Stimulated activated naive CD8-positive, alpha-beta T cell treated with anti-CD3 and anti-CD28 coated beads, Interleukin-15, Interleukin-2, amounts not matched to agents 100 ng/mL and 50 ng/mL, for 24 hours (primary cell): ENCODE measurements around the gene DHRS3.
A peak's percentile ranks its signal among the peaks of the same experiment; 100 is the strongest.

Experiments used
- H3K27ac Mint-ChIP-seq: one replicate; pipeline ENCODE4 v1.8.0; 2021; ENCODE audit warnings: mild to moderate bottlenecking, mixed read lengths
- H3K27me3 Mint-ChIP-seq: one replicate; pipeline ENCODE4 v1.8.0; 2021; ENCODE audit warnings: mixed read lengths
- H3K36me3 Mint-ChIP-seq: one replicate; pipeline ENCODE4 v1.8.0; 2021; ENCODE audit warnings: low read depth, mixed read lengths
- H3K4me1 Mint-ChIP-seq: one replicate; pipeline ENCODE4 v1.8.0; 2021; ENCODE audit warnings: low read depth, mixed read lengths
- H3K4me3 Mint-ChIP-seq: one replicate; pipeline ENCODE4 v1.8.0; 2021; ENCODE audit warnings: mild to moderate bottlenecking, mixed read lengths
- H3K9me3 Mint-ChIP-seq: one replicate; pipeline ENCODE4 v1.8.0; 2021; ENCODE audit warnings: mixed read lengths

DHRS3 gene

DNA sequence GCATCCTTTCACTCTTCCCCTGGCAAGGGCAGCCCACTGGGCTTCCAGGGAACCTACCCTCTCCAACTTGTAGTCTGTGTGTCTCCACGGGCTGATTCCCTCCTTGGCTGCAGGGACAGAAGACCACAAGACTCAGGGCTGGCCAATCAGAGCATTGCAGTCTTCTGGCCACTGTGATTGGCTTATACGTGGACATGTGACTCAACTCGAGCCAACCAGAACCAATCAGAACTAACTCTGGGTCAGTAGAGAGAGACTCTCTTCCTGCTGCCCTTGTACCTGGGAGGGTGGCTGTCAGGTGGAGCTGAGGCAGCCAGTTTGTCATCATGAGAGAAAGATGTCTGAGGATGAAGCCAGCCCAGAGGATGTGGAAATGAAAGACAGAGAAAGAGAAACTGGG lies 64.0 kb downstream of the DHRS3 start:
- H3K36me3 Mint-ChIP-seq = no peaks in the 10 kb centered on the region
- H3K4me1 Mint-ChIP-seq = peaks cover 8% of the 10 kb centered on the region
- H3K9me3 Mint-ChIP-seq = no peaks in the 10 kb centered on the region
- no peak overlapping the region for H3K4me3 Mint-ChIP-seq
- no peaks in the 10 kb centered on the region for H3K27me3 Mint-ChIP-seq
- no peak overlapping the region for H3K27ac Mint-ChIP-seq

- H3K4me1 Mint-ChIP-seq = peaks cover 8% of the 10 kb centered on the region
- H3K27ac Mint-ChIP-seq = no peak overlapping the region
- H3K27me3 Mint-ChIP-seq = no peaks in the 10 kb centered on the region
- H3K9me3 Mint-ChIP-seq = no peaks in the 10 kb centered on the region
- no peak overlapping the region for H3K4me3 Mint-ChIP-seq
- H3K36me3 Mint-ChIP-seq = no peaks in the 10 kb centered on the region
Measured at GRCh38 chr1:12552951-12553921, 64.8 kb downstream of the DHRS3 start.

DNA sequence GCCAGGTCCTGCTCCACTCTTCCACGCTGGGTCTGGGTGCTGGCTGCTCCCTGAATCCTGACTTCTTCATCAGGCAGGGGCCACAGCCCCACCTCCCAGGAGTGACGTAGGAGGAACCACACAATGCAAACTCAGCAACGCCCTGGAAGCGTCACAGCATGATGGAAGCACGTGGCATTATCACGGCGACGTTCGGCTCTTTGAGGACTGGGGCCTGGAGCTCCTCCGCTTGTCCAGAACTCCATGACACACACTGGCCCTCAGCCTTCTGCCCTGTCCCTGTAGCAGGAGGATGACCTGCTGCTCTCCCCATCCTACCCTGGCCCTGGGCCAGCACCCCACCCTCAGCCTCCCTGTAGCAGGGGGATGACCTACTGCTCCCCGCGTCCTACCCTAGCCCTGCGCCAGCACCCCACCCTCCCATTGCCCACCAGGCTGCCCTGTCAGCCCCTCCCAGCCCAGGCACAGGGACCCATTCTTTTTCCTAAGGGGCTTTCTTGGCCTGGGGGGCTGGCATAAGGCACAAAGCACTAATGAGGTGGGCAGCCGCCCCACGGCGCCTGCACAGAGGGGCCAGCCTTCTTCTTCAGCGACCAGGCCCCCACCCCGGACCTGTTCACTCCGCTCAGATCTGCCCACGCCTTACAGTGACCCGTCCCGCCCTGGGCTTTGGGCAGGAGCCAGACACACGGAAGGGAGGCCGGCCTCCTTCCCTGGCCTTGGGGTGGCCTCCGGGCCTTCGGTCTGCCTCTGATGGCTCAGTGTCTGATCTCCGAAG lies 65.7 kb downstream of the DHRS3 start:
- Mint-ChIP-seq H3K4me3 (no peak overlapping the region), H3K4me1 (peaks cover 8% of the 10 kb centered on the region), H3K36me3 (no peaks in the 10 kb centered on the region), H3K27ac (no peak overlapping the region), H3K27me3 (no peaks in the 10 kb centered on the region), H3K9me3 (no peaks in the 10 kb centered on the region)

GRCh38 chr1:12551584-12551983 lies 66.4 kb downstream of the DHRS3 start:
- no peaks in the 10 kb centered on the region for H3K27me3 Mint-ChIP-seq
- no peak overlapping the region for H3K27ac Mint-ChIP-seq
- H3K4me3 Mint-ChIP-seq = no peak overlapping the region
- H3K36me3 Mint-ChIP-seq = no peaks in the 10 kb centered on the region
- H3K9me3 Mint-ChIP-seq = no peaks in the 10 kb centered on the region
- peaks cover 8% of the 10 kb centered on the region for H3K4me1 Mint-ChIP-seq

DNA sequence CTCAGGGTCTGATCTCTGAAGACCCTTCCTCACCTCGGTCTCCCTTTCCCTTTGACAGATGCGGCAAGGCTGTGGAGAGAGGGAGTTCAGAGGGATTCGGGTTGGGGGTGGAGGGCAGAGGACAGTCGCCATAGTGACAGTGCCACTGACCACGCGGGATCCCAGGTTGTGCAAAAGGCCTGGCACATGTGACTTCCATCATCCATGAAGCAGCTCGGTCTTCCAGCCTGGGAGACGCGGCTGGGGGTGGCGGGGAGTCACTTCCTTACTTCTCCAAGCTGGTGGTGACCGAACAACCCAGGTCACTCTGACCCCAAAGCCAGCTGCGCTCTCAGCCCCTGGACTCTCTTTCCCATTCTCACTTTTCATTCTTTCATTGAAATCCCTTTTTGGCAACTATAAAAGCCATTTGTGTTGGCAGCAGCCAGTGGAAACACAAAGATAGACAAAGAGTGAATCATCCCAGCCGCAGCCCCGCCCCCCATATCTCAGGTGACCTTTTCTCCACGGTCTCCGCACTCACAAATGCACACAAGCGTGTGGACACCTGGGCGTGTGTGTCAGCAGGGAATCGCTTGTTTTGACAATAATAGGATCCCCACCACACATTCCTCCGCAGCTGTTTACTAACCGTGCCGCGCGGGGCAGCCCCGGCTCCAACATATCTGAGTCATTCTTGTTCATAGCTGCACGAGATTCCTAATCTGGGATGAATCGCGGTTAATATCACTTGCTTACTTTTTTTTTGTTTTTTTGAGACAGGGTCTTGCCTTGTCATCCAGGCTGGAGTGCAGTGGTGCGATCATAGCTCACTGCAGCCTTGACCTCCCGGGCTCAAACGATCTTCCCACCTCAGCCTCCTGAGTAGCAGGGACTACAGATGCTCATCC lies 68.3 kb downstream of the DHRS3 start:
- Mint-ChIP-seq H3K9me3 (no peaks in the 10 kb centered on the region), H3K36me3 (no peaks in the 10 kb centered on the region), H3K27me3 (no peaks in the 10 kb centered on the region), H3K27ac (peak overlapping the region; percentile 5), H3K4me1 (peaks cover 14% of the 10 kb centered on the region), H3K4me3 (no peak overlapping the region)

DNA sequence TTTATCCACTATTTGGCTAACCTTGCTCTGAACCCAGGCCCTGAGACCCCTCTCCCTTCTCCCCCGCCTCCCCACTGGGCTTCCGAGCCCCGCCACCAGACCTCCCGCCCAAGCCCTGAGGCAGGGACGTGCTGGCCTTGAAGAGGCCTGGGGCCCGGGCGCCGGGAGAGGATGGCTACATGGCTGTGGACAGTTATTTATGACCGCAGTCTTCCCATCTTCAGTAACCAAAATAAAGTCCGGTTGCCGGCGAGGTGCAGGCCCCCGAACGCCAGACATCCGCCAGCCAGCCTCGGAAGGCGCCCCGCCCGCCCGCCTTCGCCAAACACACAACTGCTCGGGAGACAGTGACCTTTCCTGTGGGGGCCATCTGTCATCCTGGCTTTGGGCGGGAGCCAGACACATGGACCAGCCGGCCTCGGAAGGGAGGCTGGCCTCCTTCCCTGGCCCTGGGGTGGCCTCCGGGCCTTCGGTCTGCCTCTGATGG lies 69.0 kb downstream of the DHRS3 start:
- no peaks in the 10 kb centered on the region for H3K9me3 Mint-ChIP-seq
- no peaks in the 10 kb centered on the region for H3K27me3 Mint-ChIP-seq
- no peak overlapping the region for H3K4me3 Mint-ChIP-seq
- no peak overlapping the region for H3K27ac Mint-ChIP-seq
- H3K36me3 Mint-ChIP-seq = no peaks in the 10 kb centered on the region
- H3K4me1 Mint-ChIP-seq = peaks cover 19% of the 10 kb centered on the region

DNA sequence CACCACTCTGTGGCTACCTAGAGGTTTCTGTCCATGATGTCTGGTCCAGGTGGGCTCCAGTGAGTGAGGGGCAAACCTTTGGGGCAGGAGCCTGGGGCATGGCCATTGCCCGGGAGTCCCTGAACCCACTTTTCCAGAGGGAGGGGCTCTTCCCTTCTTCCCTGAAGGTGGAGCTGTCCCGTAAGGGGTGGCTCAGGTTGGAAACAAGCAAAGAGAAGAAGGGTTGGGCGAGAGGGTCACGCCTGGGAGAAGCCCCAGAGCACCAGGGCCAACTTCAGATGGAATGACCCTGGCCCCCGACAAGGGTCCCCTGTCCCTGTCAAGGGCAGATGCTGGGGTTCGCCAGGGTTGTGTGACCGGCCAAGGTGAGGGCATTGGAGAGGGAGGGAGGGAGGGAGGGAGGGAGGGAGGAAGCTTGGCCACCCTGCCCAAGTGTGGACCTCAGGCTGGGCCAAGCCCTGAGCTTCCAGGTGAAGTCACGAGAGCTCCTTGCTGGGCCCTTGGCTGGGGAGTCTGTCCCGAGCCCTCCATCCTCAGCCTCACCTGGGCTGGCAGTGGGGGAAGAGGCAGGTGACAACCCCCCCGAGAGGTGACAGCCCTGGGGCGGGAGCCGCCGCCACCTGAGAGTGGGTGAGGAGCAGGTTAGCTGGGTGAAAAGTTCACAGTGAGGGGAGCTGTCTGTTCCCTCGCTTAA lies 69.6 kb downstream of the DHRS3 start:
- Mint-ChIP-seq H3K36me3 (no peaks in the 10 kb centered on the region), H3K4me1 (peaks cover 19% of the 10 kb centered on the region), H3K4me3 (no peak overlapping the region), H3K27ac (no peak overlapping the region), H3K27me3 (no peaks in the 10 kb centered on the region), H3K9me3 (no peaks in the 10 kb centered on the region)

- H3K27ac Mint-ChIP-seq = peak overlapping the region; percentile 26
- H3K36me3 Mint-ChIP-seq = no peaks in the 10 kb centered on the region
- no peaks in the 10 kb centered on the region for H3K9me3 Mint-ChIP-seq
- no peak overlapping the region for H3K4me3 Mint-ChIP-seq
- peaks cover 19% of the 10 kb centered on the region for H3K4me1 Mint-ChIP-seq
- H3K27me3 Mint-ChIP-seq = no peaks in the 10 kb centered on the region
Measured at GRCh38 chr1:12547586-12548225, 70.3 kb downstream of the DHRS3 start.

DNA sequence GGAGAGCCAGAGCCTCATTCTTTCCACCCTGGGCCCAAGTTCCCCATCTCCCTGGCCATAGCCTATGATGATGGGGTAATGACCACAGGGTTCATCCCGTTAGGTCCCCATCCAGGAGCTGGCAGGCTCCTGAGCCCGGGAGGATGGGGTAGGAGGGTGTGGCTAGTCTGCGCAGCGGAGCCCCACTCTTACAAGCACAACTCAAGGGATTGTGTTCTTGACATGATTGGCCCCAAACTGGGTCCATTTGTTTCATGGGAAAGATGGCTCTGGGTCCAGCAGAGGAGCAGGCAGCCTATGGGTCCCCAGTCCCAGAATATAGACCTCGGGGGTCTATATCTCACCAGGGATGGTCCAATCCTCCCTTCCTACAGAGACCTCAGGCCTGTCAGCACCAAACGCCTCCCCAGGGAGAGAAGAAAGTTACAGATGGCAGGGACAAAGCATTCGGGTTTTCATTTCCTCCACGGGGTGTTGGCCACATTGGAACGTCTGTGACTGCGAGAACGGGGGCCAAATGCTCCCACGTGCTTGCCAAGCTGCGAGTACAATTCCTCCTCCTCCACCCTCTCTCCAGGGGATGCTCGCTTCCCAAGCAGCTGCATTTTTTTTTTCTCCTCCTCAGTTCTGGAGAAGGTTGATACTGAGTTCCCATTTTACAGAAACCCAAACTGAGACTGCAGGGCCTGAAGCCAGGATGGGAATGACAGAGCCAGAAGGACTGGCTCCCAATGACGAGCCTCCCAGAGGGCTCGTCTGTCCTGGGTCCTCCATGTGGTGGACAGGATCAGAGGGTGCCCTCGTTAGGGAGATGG lies 71.0 kb downstream of the DHRS3 start:
- Mint-ChIP-seq H3K27me3 (peaks cover 3% of the 10 kb centered on the region), H3K27ac (no peak overlapping the region), H3K4me1 (peaks cover 19% of the 10 kb centered on the region), H3K36me3 (no peaks in the 10 kb centered on the region), H3K4me3 (no peak overlapping the region), H3K9me3 (no peaks in the 10 kb centered on the region)

- peaks cover 17% of the 10 kb centered on the region for H3K4me1 Mint-ChIP-seq
- H3K9me3 Mint-ChIP-seq = no peaks in the 10 kb centered on the region
- H3K4me3 Mint-ChIP-seq = no peak overlapping the region
- peaks cover 4% of the 10 kb centered on the region for H3K27me3 Mint-ChIP-seq
- peak overlapping the region; percentile 76 for H3K27ac Mint-ChIP-seq
- no peaks in the 10 kb centered on the region for H3K36me3 Mint-ChIP-seq
Measured at GRCh38 chr1:12544992-12545391, 73.0 kb downstream of the DHRS3 start.

GRCh38 chr1:12544357-12544756 lies 73.7 kb downstream of the DHRS3 start:
- Mint-ChIP-seq H3K4me3 (no peak overlapping the region), H3K36me3 (no peaks in the 10 kb centered on the region), H3K4me1 (peaks cover 11% of the 10 kb centered on the region), H3K27me3 (peaks cover 4% of the 10 kb centered on the region), H3K27ac (no peak overlapping the region), H3K9me3 (no peaks in the 10 kb centered on the region)

GRCh38 chr1:12543740-12544154 lies 74.3 kb downstream of the DHRS3 start:
- Mint-ChIP-seq H3K9me3 (no peaks in the 10 kb centered on the region), H3K36me3 (no peaks in the 10 kb centered on the region), H3K4me1 (peaks cover 11% of the 10 kb centered on the region), H3K4me3 (no peak overlapping the region), H3K27ac (no peak overlapping the region), H3K27me3 (peaks cover 4% of the 10 kb centered on the region)
